ENCODE results near the gene NAA15.
"Not testable (repeated sequence)": the region's sequence is repeated elsewhere in the genome, so short reads cannot be mapped to it uniquely, and the experiment has no call there.

The NAA15 gene

GRCh38 chr4:139368998-139369397, 67.7 kb downstream of the NAA15 start:
- no peak for DNase-seq

DNA sequence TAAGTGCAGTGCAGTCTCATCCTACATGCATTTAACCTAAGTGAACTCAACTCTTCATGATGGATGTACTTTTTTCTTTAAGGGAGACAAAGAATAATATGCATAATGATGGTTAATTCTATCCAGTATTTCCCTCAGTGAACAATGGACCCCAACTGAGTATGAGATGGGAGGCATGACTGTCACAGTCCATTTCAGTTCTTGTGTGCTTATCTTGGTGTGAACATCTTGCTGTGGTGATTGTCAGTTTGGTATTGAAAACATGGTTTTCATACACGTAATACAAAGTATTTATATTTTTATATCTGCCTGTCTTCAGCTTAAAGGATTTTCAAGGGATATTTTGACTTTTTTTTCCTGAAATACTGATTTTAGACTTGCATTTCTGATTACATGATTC, 72.9 kb downstream of the NAA15 start:
- DNase-seq: no peak

DNA sequence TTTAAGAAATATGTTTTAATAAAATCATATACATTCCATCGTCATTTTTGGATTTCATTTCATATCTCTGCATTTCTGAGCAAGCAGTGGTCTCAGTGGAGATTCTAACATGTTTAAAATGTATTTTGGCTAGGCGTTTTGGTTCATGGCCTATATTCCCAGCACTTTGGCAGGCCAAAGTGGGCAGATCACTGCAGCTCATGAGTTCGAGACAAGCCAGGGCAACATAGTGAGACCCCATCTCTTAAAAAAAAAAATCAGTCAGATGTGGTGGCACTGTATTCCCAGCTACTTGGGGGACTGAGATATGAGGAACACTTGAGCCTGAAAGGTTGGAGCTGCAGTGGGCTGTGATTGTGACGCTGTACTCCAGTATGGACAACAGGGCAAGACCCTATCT, 85.1 kb downstream of the NAA15 start:
- no peak for DNase-seq

DNA sequence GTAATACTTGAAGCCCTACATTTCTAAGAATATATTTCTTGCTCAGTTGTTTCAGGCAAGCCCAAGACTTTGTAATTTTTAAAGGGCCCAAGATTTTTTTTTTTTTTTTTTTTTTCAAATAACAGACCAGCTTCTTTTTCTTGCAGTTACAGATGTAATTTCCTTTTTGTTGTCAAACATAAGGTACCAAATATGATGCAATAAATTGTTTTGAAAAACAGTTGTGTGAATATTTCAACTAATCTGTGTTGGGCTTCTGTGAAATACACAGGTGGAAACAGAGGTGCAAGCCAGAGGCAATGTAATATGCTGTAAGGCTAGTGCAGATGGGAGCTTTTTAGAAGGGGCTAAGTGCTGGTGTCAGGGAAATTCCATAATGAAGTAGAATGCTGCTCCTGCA, 87.8 kb downstream of the NAA15 start:
- DNase-seq: no peak

- DNase-seq: no peak
Observed at GRCh38 chr4:139389991-139390390, 88.7 kb downstream of the NAA15 start.

GRCh38 chr4:139391731-139392130, 90.4 kb downstream of the NAA15 start:
- no peak for DNase-seq

- DNase-seq: no peak
Observed at GRCh38 chr4:139392797-139393196, 91.5 kb downstream of the NAA15 start.

GRCh38 chr4:139401368-139401767, 100.1 kb downstream of the NAA15 start:
- DNase-seq: no peak

DNA sequence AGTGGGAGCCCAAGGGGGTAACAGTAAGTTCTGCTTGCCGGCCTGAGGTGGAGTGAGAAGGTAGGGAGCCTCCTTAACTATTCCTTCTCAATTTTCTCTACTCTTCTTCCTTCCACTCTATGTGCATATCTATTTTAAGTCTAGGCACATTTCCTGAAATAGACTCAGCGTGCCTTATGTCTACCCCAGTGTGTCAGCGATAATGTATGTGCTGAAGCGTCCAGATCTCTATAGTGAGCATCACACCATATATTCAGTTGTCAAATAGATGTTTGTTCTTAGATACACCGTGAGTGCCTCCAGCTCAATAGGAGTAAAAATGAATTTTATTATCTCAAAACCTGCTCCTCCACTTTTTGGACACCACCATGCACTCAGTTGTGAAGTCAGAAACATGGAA, 101.1 kb downstream of the NAA15 start:
- no peak for DNase-seq

GRCh38 chr4:139403462-139403861, 102.2 kb downstream of the NAA15 start:
- DNase-seq: peak; percentile 67

- DNase-seq: no peak
Observed at GRCh38 chr4:139410312-139410711, 109.0 kb downstream of the NAA15 start.

DNA sequence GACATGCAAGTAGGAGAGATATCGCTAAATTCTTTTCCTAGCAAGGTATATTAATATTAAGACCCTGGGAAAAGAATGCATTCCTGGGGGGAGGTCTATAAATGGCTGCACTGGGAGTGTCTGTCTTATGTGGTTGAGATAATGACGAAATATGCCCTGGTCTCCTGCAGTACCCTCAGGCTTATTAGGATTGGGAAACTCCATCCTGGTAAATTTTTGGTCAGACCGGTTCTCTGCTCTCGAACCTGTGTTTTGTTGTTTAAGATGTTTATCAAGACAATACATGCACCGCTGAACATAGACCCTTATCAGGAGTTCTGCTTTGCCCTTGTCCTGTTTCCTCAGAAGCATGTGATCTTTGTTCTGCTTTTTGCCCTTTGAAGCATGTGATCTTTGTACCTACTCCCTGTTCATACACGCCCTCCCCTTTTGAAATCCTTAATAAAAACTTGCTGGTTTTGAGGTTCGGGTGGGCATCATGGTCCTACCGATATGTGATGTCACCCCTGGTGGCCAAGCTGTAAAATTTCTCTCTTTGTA, 113.4 kb downstream of the NAA15 start:
- DNase-seq: not testable (repeated sequence)

- peak; percentile 11 for DNase-seq
Observed at GRCh38 chr4:139416073-139416673, 114.9 kb downstream of the NAA15 start.

- DNase-seq: no peak
Observed at GRCh38 chr4:139419388-139419914, 118.1 kb downstream of the NAA15 start.

DNA sequence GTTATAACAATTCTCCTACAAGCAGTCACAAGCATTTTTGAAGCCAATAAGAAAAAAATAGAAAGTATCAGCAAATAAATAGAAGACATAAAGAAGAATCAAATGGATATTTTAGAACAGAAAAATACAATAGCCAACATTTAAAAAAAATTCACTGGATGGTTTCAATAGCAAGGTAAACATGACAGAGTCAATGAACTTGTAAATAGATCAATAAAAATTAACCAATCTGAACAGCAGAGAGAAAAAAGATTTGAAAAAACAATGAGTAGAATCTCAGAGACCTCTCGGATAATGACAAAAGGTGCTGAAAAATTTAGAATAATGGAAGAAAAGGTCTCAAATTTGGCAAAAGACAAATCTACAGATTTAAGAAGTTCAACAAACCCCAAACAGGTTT, 119.3 kb downstream of the NAA15 start:
- DNase-seq: no peak

DNA sequence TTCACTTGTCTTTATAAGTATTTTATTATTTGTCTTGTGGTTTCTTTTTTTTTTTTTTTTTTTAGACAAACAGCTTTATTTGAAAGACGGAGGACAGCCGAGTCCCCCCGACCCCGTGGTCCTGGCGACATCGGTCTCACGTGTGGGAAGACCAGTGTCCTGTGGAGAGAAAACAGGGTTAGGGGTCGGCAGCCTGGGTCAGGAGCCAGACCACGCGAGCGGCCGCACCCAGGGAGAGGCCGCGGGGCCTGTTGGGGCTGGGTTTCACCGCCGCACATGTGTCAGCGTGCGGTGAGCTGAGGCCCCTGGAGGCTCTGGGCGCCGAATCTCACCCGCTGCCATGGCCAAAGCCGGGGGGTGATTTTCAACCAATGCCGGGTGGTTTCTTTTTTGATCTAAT, 134.8 kb downstream of the NAA15 start:
- DNase-seq: no peak

DNA sequence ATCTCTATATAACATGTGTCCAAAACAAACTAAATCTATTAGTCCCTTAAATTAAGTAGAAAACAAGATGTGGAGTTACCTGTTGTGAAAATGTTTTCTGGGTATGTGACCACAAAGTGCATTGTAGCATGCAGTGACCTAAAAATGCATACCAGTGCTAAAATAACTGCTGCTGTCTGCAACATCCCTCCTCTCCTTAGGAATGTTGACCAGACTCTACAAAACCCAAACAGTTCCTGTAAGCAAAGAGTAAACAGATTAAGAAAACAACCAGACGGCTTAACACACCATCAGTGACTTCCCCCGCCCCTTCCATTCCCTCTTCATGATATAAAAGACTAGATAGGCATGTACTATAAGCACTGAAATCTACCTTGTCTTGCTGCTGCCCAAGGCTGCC, 136.8 kb downstream of the NAA15 start:
- no peak for DNase-seq

DNA sequence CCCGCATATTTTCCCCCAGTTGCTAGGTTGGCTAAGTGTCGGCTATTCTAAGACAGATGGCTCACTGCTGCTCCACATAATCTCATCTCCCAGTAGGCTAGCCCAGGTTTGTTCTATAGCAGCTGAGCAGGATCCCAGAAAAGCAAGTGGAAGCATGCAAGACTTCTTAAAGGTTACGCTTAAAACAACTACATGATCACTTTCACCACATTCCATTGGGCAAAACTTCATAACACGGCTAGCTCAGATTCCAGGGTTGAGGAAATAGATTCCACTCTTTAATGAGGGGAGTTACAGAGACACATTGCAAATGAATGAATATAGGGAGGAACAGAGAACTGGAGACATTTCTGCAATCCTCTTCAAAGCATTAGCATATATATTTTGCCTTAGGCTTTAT, 139.7 kb downstream of the NAA15 start:
- no peak for DNase-seq

GRCh38 chr4:139443661-139444060, 142.4 kb downstream of the NAA15 start:
- no peak for DNase-seq

GRCh38 chr4:139444881-139445280, 143.6 kb downstream of the NAA15 start:
- DNase-seq: not testable (repeated sequence)

- DNase-seq: not testable (repeated sequence)
Observed at GRCh38 chr4:139447078-139447477, 145.8 kb downstream of the NAA15 start.

DNA sequence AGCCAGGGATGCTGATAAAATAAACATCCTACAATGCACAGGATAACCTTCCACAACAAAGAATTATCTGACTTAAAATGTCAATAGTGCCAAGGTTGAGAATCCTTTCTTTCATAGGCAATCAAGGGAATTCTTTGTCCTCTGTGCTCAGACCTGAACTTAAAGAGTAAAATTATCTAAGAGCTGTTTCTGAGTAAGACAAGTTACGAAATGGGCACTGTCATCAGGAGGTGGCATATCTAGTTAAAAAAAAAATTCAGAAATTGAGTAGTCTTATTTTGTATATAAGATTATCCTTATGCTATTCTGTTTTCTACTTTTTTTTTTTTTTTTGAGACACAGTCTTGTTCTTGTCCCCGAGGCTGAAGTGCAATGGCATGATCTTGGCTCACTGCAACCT, 149.3 kb downstream of the NAA15 start:
- no peak for DNase-seq

- no peak for DNase-seq
Observed at GRCh38 chr4:139451997-139452396, 150.7 kb downstream of the NAA15 start.

GRCh38 chr4:139453041-139453370, 151.7 kb downstream of the NAA15 start:
- peak; percentile 78 for DNase-seq

Data from NCI-H2227 treated with DMSO at 0.1 percent for 48 hours (cell line).